ENCODE results near the gene ANKRD44.

- TF ChIP-seq CTCF (conservative IDR thresholded peaks at IDR 0.05 in 1 of 2, IDR thresholded peaks at IDR 0.05 in 1 of 2; ENCODE audit: extremely low read depth in 1 of 2, insufficient read depth in 1 of 2, low read depth in 1 of 2, low read length in 2 of 2) (no peak), EZH2 (IDR thresholded peaks at IDR 0.05; ENCODE audit: borderline replicate concordance, low read length) (no peak)
Observed at GRCh38 chr2:197138506-197138905, 172.1 kb downstream of the ANKRD44 start.

Measured in mammary epithelial cell (primary cell).